DMS153 (cell line): Measurements from ENCODE around the gene FAM227A.
"Not testable (repeated sequence)": the region's sequence is repeated elsewhere in the genome, so short reads cannot be mapped to it uniquely, and the experiment has no call there.

Experiments used
- DNase-seq: peaks from one replicate; lab custom pipeline; 2025; lab: John Stamatoyannopoulos, UW

The FAM227A gene

GRCh38 chr22:38611559-38611958 lies 44.6 kb downstream of the FAM227A start:
- no peak for DNase-seq

- DNase-seq: no peak
These were observed 46.0 kb downstream of the FAM227A start for GRCh38 chr22:38610234-38610633.

DNA sequence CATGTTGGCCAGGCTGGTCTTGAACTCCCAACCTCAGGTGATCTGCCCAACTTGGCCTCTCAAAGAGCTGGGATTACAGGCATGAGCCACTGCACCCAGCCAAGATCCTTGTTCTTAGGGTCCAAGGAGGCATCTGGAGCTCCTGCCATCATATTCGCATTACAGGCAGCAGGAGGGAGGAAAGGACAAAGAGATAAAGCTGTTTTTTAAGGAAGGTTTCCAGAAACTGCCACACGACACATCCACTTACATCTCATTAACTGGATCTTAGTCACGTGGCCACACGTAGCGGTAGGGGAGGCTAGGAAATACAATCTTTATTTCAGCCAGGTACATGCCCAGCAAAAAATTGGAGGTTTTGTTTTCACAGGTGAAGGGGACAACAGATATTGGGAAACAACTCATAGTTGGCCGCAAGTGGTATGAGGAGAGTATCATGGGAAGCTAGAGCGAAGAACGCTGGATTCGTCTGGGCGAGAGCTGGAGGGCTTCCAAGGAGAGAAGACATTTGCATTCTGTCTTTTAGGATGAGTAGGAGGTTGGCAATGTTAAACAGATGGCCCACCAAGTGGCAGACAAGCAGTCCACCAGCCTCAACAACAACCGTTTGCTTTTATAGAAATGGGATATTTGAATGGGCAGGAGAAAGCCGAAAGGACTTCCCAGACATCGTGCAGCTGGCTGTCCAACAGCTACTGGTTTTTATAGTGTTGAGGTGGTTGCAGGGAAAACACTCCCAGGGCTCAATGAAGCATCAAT lies 47.0 kb downstream of the FAM227A start:
- no peak for DNase-seq

- DNase-seq: no peak
These were observed 48.5 kb downstream of the FAM227A start for GRCh38 chr22:38607680-38608079.

- DNase-seq: no peak
These were observed 54.0 kb downstream of the FAM227A start for GRCh38 chr22:38602166-38602565.

GRCh38 chr22:38601221-38601764 lies 54.9 kb downstream of the FAM227A start:
- no peak for DNase-seq

DNA sequence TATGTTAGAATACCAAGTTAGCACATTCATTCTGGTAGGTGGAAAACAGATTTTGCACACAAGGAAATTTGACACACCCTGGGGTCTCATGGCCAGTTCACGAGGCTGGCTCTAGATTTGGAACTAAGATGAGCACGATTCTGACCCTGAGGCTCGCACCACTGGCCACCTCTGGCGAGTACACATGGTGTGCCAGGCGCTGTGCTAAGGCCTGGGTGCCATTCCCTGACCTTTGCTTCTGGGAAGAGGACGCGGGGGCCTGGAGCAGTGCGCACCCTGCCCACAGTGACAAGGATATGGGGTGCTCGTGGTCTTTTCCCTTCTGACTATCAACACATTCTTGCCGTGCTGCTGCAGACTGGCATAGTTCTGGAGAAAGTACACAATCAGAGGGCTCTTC lies 56.7 kb downstream of the FAM227A start:
- DNase-seq: no peak

GRCh38 chr22:38582923-38583322 lies 73.3 kb downstream of the FAM227A start:
- not testable (repeated sequence) for DNase-seq

DNA sequence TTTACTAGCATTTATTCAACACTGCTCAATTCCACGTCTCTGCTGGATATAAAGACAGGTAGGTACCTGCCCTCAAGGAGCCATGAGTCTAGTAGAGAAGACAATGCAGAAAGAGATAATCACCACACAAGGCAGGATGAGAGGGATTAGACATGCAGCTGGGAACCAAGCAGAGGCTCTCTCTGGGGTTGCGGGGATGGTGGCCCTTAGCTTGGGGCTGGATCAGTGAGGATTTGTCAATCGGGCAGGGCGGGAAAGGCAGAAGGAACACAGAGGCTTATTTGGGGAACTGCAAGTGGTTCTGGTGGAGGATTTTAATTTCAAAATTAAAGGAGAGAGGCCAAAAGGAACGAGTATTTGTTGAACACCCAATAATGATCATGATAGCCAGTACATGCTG lies 77.7 kb downstream of the FAM227A start:
- no peak for DNase-seq

- DNase-seq: no peak
These were observed 84.1 kb downstream of the FAM227A start for GRCh38 chr22:38572065-38572464.

GRCh38 chr22:38570779-38571364 lies 85.3 kb downstream of the FAM227A start:
- no peak for DNase-seq

DNA sequence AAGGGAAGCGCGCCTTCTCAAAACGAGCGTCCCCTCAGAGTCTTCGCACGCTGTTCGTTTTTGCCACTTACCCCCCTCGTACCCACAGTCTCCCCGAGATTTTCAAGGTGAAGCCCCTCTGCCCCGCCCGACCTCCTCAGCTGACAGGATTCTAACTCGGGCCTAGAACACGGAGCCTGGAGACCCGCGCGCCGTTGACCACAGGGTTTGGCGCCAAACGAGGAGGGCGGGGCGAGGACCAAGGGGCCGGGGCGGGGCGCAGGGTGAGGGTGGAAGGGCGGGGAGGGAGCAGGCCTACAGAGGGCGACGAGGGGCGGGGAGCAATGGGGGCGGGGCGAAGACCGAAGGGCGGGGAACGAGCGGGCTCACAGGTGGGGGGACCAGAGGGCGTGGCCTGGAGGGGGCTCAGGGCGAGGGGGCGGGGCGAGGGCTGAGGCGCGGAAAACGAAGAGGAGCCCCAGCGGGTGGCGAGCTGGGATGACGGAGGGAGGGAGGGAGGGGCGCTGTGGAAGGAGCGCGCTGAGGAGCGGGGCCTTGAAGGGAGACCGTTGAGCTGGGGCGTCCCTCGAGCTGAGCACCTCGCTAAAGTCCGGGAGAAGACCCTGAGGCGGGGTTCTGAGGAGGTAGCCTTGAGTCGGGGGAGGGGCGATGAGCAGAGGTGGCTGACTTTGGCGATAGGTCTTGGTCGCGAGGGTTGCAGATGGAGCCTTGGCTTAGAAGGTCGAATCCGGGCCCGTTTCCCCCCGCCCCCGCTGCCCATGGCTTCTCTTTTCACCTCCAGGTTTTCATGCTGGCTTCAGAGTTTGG lies 86.0 kb downstream of the FAM227A start, which contains the start of gene DMC1:
Gene DMC1 (minus strand): TSS at position 212 of the 807 bp plus-strand sequence. CDS start 1,927 bp downstream, outside the sequence.
- DNase-seq: peak; percentile 86

DNA sequence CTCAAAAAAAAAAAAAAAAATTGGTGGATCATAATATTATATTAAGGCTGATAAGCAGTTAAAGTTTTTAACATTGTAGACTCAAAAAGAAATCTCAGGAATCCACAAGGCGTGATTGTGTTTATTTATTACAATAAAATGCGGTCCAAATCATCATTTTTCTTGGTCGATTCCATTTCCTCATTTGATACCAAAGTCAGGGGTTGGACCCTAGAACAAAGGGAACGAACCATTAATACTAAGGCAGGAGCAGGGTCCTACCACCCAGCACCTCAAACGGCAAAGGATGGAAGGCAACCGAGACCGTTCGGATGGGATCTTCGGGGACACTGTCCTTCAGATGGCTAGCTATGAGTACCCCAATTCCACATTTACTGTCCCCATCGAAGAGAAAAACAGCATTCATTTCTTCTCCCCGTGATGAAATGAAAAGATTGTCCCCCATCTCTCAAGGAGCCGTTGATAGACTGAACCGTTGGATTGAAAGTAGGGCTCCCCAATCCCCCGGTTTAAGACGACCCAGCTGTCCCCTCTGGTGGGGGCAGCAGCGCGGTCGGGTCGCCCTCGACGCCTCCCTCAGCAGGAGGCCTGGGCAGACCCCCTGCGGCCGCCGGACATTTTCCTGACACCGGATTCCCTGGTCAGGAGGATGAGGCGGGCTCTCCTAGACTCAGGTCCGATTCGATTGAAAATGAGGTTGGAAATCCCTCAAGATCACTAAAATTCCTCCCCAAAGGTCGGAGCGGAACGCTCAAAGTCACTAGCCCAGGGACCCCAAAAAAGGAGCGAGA lies 86.8 kb downstream of the FAM227A start:
- no peak for DNase-seq

DNA sequence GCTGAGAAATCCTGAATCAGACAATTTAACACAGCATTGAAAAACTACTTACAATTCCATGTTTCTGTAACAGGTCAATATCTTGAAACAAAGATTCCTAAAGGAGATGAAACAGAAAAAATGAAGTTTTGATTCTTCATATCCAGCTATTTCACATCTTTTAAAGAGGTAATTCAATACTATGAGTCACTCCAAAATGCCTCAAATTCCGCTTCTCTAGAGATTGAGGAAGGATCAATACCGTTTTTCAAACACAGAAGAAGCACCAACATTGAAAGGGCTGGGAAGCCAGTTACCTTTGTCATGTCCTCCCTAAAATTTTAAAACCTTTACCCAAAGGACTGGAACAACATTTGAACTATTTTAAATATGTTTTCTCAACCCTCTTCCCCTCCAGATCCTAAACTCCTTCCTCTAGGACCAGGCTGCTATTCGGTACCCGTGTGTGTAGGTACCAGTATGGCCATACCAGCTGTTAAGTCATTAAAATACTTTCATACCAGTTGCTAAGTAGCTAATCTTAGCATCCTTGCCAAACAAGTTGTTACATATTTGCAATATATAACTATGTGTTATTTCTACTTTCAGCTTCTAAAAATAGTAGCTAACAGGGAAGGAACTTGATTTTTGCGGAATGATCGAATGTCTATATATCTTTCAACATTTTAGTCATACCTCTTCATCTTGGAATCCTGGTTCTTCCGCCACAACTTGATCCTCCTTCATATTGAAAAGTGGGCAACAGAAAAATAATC lies 88.5 kb downstream of the FAM227A start:
- no peak for DNase-seq

DNA sequence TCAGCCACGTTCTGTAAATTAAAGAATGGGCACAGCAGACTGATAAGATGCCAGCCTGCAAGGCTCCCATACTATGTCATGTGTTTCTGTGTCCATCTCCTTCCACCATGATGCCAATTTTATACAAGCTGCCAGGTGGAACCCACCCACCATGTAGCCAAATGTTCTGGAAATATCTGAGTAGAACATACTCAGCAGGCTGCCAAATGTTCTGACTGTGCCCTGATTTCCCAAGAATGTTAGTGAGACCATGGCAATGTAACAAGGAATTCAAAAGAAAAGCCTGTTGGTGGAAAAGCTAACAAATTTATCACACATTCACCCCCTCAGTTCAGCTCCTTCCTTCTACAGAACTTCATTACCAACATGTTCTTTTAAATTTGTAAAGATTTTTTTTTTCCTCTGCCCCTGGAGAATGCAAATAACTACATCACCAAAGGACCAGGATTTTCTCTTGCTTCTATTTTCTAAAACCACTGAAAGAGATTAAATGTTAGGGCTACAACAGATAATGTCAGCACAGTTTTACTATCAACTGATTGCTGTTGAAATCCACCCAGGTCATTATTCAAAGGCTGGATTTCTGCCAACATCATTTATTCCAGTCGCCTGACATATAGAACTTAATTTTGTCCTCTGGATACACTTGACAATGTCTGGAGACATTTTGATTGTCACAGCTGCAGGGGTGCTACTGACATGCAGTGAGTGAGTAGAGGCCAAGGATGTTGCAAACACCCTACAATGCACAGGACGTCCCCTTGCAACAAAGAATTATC lies 89.3 kb downstream of the FAM227A start:
- no peak for DNase-seq

DNA sequence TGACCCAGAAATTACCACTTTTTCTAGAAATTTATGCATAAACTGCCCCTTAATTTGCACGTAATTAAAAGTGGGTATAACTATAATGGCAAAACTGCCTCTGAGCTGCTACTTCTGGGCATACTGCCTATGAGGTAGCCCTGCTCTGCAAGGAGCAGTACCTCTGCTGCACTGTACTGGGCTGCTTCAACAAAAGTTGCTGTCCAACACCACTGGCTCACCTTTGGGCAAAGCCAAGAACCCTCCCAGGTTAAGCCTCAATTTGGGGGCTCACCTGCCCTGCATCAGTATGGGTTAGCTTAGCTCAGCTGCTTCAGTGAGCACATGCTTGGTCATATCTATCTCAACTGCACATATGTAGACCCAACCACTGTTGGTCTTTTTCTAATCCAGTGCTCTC lies 90.8 kb downstream of the FAM227A start:
- DNase-seq: no peak

DNA sequence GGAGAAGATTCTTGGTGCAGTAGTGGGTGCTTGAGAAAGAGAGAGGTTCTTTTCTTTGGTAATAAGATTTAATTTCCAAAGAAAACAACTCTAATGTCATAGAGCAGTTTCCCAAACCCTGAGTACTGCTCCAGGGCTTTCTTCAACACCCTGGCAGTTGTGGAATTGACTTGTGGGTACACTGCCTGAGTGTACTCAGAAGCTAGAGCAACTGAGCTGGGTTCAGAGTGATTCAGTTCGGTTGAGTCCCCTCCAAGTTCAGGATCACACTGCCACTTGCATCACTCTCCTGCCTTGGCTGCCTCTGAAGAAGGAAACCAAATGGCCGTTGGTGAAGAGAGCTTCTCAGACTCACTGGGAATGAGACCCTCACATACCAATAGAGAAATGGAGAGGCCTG lies 91.5 kb downstream of the FAM227A start:
- DNase-seq: no peak

DNA sequence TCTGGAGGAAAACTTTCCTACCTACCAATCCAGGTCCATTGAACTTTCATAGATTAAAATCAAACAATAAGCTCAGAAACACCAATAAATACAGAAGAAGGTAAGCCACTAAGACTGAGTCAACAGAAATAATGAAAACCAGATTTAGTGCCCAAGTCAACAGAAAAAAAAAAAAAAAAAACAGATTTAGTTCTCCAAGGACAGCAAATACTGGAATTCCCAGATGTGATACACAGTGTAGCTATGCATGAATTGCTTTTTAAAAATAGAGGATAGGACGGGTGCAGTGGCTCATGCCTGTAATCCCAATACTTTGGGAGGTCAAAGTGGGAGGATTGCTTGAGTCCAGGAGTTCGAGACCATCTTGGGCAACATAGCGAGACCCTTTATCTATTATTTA lies 101.9 kb downstream of the FAM227A start:
- no peak for DNase-seq

GRCh38 chr22:38549101-38549894 lies 106.9 kb downstream of the FAM227A start:
- DNase-seq: no peak
